Suprapubic skin (tissue), 4 donors: ENCODE results near the gene WSB1.

Experiments
- CTCF ChIP-seq, 2 donors: fragments of 200-600 bp in 1 of 2; fragments of 450-650 bp in 1 of 2; sonication (generic) in 1 of 2; IDR thresholded peaks; one replicate each; pipeline ENCODE4 v1.5.1; 2016 to 2019; ENCODE audit warnings: antibody characterized with exemption in 2 of 2, mild to moderate bottlenecking in 1 of 2, moderate library complexity in 1 of 2
- EP300 ChIP-seq: sonication (generic); formaldehyde crosslinking; IDR thresholded peaks from one replicate; pipeline ENCODE4 v1.6.1; 2017; ENCODE audit warnings: antibody characterized with exemption
- POLR2A ChIP-seq, 2 donors: fragments of 450-650 bp; IDR thresholded peaks; one replicate each; pipeline ENCODE4 v1.6.1; 2017; ENCODE audit warnings: antibody characterized with exemption in 2 of 2, mild to moderate bottlenecking in 2 of 2, moderate library complexity in 2 of 2
- POLR2AphosphoS5 ChIP-seq, 3 donors: sonication (generic); formaldehyde crosslinking; IDR thresholded peaks; one replicate each; pipeline ENCODE4 v1.6.1; 2017; ENCODE audit warnings: antibody characterized with exemption in 3 of 3

DNA sequence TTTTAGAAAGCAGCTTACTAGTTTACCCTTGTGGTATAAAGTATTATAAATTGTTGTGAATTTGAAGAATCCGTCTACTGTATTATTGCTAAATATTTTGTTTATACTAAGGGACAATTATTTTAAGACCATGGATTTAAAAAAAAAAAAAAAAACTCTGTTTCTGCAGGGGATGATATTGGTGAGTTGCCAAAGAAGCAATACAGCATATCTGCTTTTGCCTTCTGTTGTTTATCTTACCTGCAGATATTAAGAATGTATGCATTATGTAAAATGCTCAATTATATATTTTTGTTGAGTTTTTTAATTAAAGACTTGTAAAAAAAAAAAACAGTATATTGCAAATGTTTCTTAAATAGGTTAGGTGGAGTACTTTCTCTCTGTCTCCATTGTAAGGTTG lies 19.4 kb downstream of the WSB1 start:
- TF ChIP-seq CTCF (IDR thresholded peaks at IDR 0.05) (no peak), EP300 (no peak), POLR2AphosphoS5 (IDR thresholded peaks at IDR 0.05) (no peak), POLR2A (IDR thresholded peaks at IDR 0.05) (no peak)
